ENCODE results near the gene IL13. TPM values are rescaled to one million over a fixed set of nuclear protein-coding genes. Genes with fewer than 3 reads are reported as not detected.
"Not testable (repeated sequence)": the region's sequence is repeated elsewhere in the genome, so short reads cannot be mapped to it uniquely, and the experiment has no call there.

IL13 gene
- total and polyA plus RNA-seq, 10 of the 15 experiments (the other 5 are each of a cell fraction or from before 2014, with no cell fraction given), result 0.06 to 0.40 (median 0.11) TPM; not detected in 6

DNA sequence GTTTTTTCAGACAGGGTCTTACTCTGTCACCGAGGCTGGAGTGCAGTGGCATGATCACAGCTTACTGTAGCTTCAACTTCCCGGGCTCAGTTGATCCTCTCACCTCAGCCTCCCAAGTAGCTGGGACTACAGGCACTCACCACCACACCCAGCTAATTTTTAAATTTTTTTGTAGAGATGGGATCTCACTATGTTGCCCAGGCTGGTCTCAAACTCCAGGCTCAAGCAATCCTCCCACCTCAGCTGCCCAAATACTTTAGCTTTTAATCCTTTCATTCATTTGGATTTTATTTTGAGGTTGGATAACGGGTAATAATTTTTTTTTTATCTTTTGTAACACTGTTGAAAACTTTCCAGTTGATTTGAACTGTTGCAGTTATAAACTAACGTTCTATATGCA, 24.4 kb upstream of the IL13 start:
- WGBS (ENCODE audit: insufficient coverage, insufficient replicate concordance, low lambda C conversion rate, missing lambda C conversion rate), result 95% methylated on average over 4 of the region's 4 CpGs
- intact Hi-C loops (cut with micrococcal nuclease; ENCODE audit: unreplicated experiment); DNase-seq (ENCODE audit: low read depth, low spot score); in situ Hi-C loops (cut with MboI); H3K4me2 ChIP-seq (ENCODE audit: control insufficient read depth, insufficient read depth); H4K20me1 ChIP-seq (ENCODE audit: control insufficient read depth, insufficient read depth); BruUV-seq (replicated peaks); ATAC-seq; FAIRE-seq; H3K9me3 ChIP-seq (replicated peaks; ENCODE audit: control insufficient read depth, insufficient read depth, low read length); H2AFZ ChIP-seq (ENCODE audit: control insufficient read depth, low read depth, low read length); H3K27me3 ChIP-seq (replicated peaks in 1 of 2; ENCODE audit: control insufficient read depth in 2 of 2, insufficient read depth in 2 of 2, low read length in 1 of 2); H3K4me3 ChIP-seq; H3K79me2 ChIP-seq (ENCODE audit: control insufficient read depth, insufficient read depth, low read length); H3K27ac ChIP-seq (ENCODE audit: control insufficient read depth, insufficient read depth); H3K9ac ChIP-seq (ENCODE audit: control insufficient read depth, insufficient read depth, low read length): not testable (repeated sequence)
- POLR2A ChIA-PET, result interaction anchor here (0.6 to 1.5 kb wide), 2 partner anchors 41 to 104 kb away, joined by 3 to 4 read pairs; partner anchors contain the start of gene KIF3A
- CTCF ChIA-PET, result interaction anchor here (1.3 to 3.0 kb wide), 5 partner anchors 15 to 249 kb away, joined by 3 to 9 read pairs (median 4); no protein-coding TSS in a partner anchor
- RAD21 ChIA-PET (ENCODE audit: unreplicated experiment), result interaction anchor here (0.8 to 1.4 kb wide), 4 partner anchors 28 to 187 kb away, joined by 3 to 4 read pairs (median 3); no protein-coding TSS in a partner anchor
- Histone ChIP-seq H3K36me3 (ENCODE audit: control insufficient read depth in 2 of 2, insufficient read depth in 2 of 2, low read length in 1 of 2) (peaks cover 6 to 18% of the 10 kb centered on the region in 2 experiments), H3K4me1 (ENCODE audit: control insufficient read depth, insufficient read depth, low read length) (peaks cover 35% of the 10 kb centered on the region)
- SMC1A ChIA-PET (ENCODE audit: uncharacterized antibody, unreplicated experiment), result interaction anchor here (0.6 to 5.5 kb wide), 8 partner anchors 6 to 183 kb away, joined by 3 to 45 read pairs (median 4); no protein-coding TSS in a partner anchor

DNA sequence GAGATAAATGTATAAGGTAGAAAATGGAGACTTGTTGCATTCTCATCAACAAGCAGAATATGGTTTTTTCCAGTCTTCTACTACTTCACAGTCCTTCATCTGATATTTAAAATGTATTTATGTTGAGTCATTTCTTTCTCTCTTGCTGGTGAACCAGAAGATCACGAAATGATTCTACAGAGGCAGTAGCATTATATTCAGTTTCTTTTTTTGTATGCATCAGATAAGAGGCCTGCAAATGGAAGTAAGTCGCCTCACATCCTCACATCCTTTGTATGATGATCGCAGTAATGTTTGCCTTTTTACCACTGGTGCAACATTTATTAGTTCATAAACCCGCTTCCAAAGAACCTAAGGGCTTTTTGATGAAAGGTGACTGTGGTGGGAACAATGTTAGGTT, 22.1 kb upstream of the IL13 start:
- intact Hi-C loops (cut with micrococcal nuclease; ENCODE audit: unreplicated experiment) (loop anchor here (5.0 kb wide), 1 partner anchor 109 kb away; no protein-coding TSS in a partner anchor), in situ Hi-C loops (cut with MboI) (no loop called here)
- DNase-seq (ENCODE audit: low read depth, low spot score), result peak; percentile 57
- WGBS (ENCODE audit: insufficient coverage, insufficient replicate concordance, low lambda C conversion rate, missing lambda C conversion rate), result under 1% methylated on average over 4 of the region's 4 CpGs
- CTCF ChIA-PET, result interaction anchor here (1.4 kb wide), 1 partner anchor 25 kb away, joined by 4 read pairs; no protein-coding TSS in a partner anchor
- no peaks in the 10 kb centered on the region for H3K27me3 ChIP-seq (replicated peaks in 1 of 2; ENCODE audit: control insufficient read depth in 2 of 2, insufficient read depth in 2 of 2, low read length in 1 of 2)
- peak; percentile 82 for FAIRE-seq
- peaks cover 10 to 22% of the 10 kb centered on the region in 2 experiments for H3K36me3 ChIP-seq (ENCODE audit: control insufficient read depth in 2 of 2, insufficient read depth in 2 of 2, low read length in 1 of 2)
- no peaks in the 10 kb centered on the region for H3K9me3 ChIP-seq (replicated peaks; ENCODE audit: control insufficient read depth, insufficient read depth, low read length)
- H3K4me1 ChIP-seq (ENCODE audit: control insufficient read depth, insufficient read depth, low read length), result peaks cover 48% of the 10 kb centered on the region
- H3K79me2 ChIP-seq (ENCODE audit: control insufficient read depth, insufficient read depth, low read length), result no peaks in the 10 kb centered on the region
- H3K9ac ChIP-seq (ENCODE audit: control insufficient read depth, insufficient read depth, low read length), result peak overlapping the region; percentile 43; the same call in 1 of the 2 replicates
- H2AFZ ChIP-seq (ENCODE audit: control insufficient read depth, low read depth, low read length), result no peak overlapping the region
- peak overlapping the region; percentile 57 for H3K27ac ChIP-seq (ENCODE audit: control insufficient read depth, insufficient read depth)
- peak; percentile 74 for ATAC-seq
- POLR2A ChIA-PET, result interaction anchor here (1.2 to 1.3 kb wide), 2 partner anchors 39 to 53 kb away, joined by 3 read pairs; no protein-coding TSS in a partner anchor
- RAD21 ChIA-PET (ENCODE audit: unreplicated experiment), result interaction anchor here (0.9 to 1.8 kb wide), 4 partner anchors 25 to 327 kb away, joined by 3 to 4 read pairs (median 4); no protein-coding TSS in a partner anchor
- BruUV-seq (replicated peaks), result no TSS peak
- SMC1A ChIA-PET (ENCODE audit: uncharacterized antibody, unreplicated experiment), result interaction anchor here (0.9 to 7.8 kb wide), 6 partner anchors 12 to 59 kb away, joined by 3 to 119 read pairs (median 4); partner anchors contain the start of gene IL13
- no peak overlapping the region for H3K4me3 ChIP-seq
- H3K4me2 ChIP-seq (ENCODE audit: control insufficient read depth, insufficient read depth), result peak overlapping the region; percentile 62
- no peaks in the 10 kb centered on the region for H4K20me1 ChIP-seq (ENCODE audit: control insufficient read depth, insufficient read depth)
- TF ChIP-seq PML (IDR thresholded peaks at IDR 0.05; ENCODE audit: low read length) (peak; percentile 44; the same call in 1 of the 2 replicates), SUZ12 (IDR thresholded peaks at IDR 0.05; ENCODE audit: unreplicated experiment) (no peak), ZBED1 (IDR thresholded peaks at IDR 0.05; ENCODE audit: borderline replicate concordance) (peak; percentile 83; the same call in 1 of the 2 replicates), NR2F1 (conservative IDR thresholded peaks at IDR 0.05) (0 out of 2 replicates have a peak, but pooled peaks have one; percentile 26), SMC3 (IDR thresholded peaks at IDR 0.05; ENCODE audit: borderline replicate concordance, low read length) (no peak), SRF (IDR thresholded peaks at IDR 0.05; ENCODE audit: low read depth in 2 of 2, low read length in 2 of 2) (0 out of 4 replicates have a peak, but pooled peaks of 1 of the 2 experiments have one; percentile 27), CTCF (IDR thresholded peaks at IDR 0.05 in 2 of 3, conservative IDR thresholded peaks at IDR 0.05 in 1 of 3; ENCODE audit: control insufficient read depth in 2 of 3, extremely low read depth in 1 of 3, insufficient read depth in 1 of 3, low read depth in 3 of 3, low read length in 3 of 3) (no peak), BACH1 (IDR thresholded peaks at IDR 0.05; ENCODE audit: borderline replicate concordance) (peak; percentile 45; the same call in 1 of the 2 replicates), SIX5 (IDR thresholded peaks at IDR 0.05; ENCODE audit: low read depth, low read length, severe bottlenecking) (no peak), TCF7 (IDR thresholded peaks at IDR 0.05; ENCODE audit: borderline replicate concordance) (no peak), EED (IDR thresholded peaks at IDR 0.05; ENCODE audit: low read depth) (peak; percentile 31; the same call in 1 of the 2 replicates), MEF2B (IDR thresholded peaks at IDR 0.05; ENCODE audit: partially characterized antibody, poor library complexity, severe bottlenecking) (peak; percentile 67), NR2C2 (IDR thresholded peaks at IDR 0.05; ENCODE audit: borderline replicate concordance, control insufficient read depth, insufficient read length, low read depth) (no peak), ZSCAN29 (IDR thresholded peaks at IDR 0.05) (no peak), POLR2AphosphoS5 (IDR thresholded peaks at IDR 0.05; ENCODE audit: low read length) (no peak), CREB1 (IDR thresholded peaks at IDR 0.05; ENCODE audit: low read depth) (peak; percentile 42; the same call in 1 of the 2 replicates)

Measured in GM12878 (cell line).